DOHH2 (cell line): ENCODE results near the gene PHACTR1.

Experiments used
- H3F3A ChIP-seq: fragments of 200-600 bp; sonication (generic), shearing (Covaris generic); 2 replicates; pipeline ENCODE4 v1.6.0; 2016; ENCODE audit warnings: antibody characterized with exemption, mild to moderate bottlenecking; ENCODE audit not compliant: control insufficient read depth, insufficient read depth
- H3K27ac ChIP-seq: fragments of 200-600 bp; sonication (generic); 2 replicates; pipeline ENCODE4 v1.5.1; 2014; ENCODE audit warnings: low read depth, mild to moderate bottlenecking, low read length, moderate library complexity
- H3K27me3 ChIP-seq: fragments of 200-600 bp; sonication (generic); 2 replicates; pipeline ENCODE4 v1.6.1; 2014; ENCODE audit warnings: mild to moderate bottlenecking, low read length, mixed read lengths; ENCODE audit not compliant: control insufficient read depth
- H3K36me3 ChIP-seq: fragments of 200-600 bp; sonication (generic); 2 replicates; pipeline ENCODE4 v1.6.1; 2014; ENCODE audit warnings: mild to moderate bottlenecking, low read length, moderate library complexity, mixed read lengths; ENCODE audit not compliant: control insufficient read depth
- H3K4me1 ChIP-seq: fragments of 200-600 bp; sonication (generic); 2 replicates; pipeline ENCODE4 v1.6.1; 2014; ENCODE audit warnings: mild to moderate bottlenecking, low read length, mixed read lengths; ENCODE audit not compliant: control insufficient read depth
- H3K4me2 ChIP-seq: fragments of 200-600 bp; sonication (generic); 2 replicates; pipeline ENCODE4 v1.6.0; 2014; ENCODE audit warnings: mild to moderate bottlenecking, low read length, moderate library complexity
- H3K4me3 ChIP-seq: fragments of 200-600 bp; sonication (generic); 2 replicates; pipeline ENCODE4 v1.5.1; 2014; ENCODE audit warnings: mild to moderate bottlenecking, low read length, mixed read lengths
- H3K79me2 ChIP-seq: fragments of 200-600 bp; sonication (generic); 2 replicates; pipeline ENCODE4 v1.6.1; 2014; ENCODE audit warnings: mild to moderate bottlenecking, low read length, mixed read lengths; ENCODE audit not compliant: control insufficient read depth
- H3K9me2 ChIP-seq: fragments of 200-600 bp; sonication (generic); replicated peaks from 2 replicates; pipeline ENCODE4 v1.6.1; 2014; ENCODE audit warnings: mild to moderate bottlenecking, low read length, mixed read lengths; ENCODE audit not compliant: control insufficient read depth
- H3K9me3 ChIP-seq: fragments of 200-600 bp; sonication (generic); 2 replicates; pipeline ENCODE4 v1.6.1; 2014; ENCODE audit warnings: antibody characterized with exemption, low read length, mixed read lengths; ENCODE audit not compliant: control insufficient read depth, insufficient read depth
- H4K20me1 ChIP-seq: fragments of 200-600 bp; sonication (generic); 2 replicates; pipeline ENCODE4 v1.6.0; 2014; ENCODE audit warnings: low read depth, mild to moderate bottlenecking, antibody characterized with exemption, low read length, moderate library complexity; ENCODE audit not compliant: control insufficient read depth, insufficient read depth
- EZH2phosphoT487 ChIP-seq: fragments of 200-600 bp; sonication (generic); IDR thresholded peaks from 2 replicates; pipeline ENCODE4 v1.6.1; 2017; ENCODE audit warnings: borderline replicate concordance, mild to moderate bottlenecking, antibody characterized with exemption, low read length, moderate library complexity, mixed read lengths
- TF ChIP-seq, protein P1 (sequence below): fragments of 200-600 bp; sonication (generic); IDR thresholded peaks from one replicate; pipeline ENCODE4 v1.5.1; 2014; ENCODE audit warnings: antibody characterized with exemption, mild to moderate bottlenecking, low read depth, low read length; ENCODE audit not compliant: poor library complexity, severe bottlenecking

Gene PHACTR1

DNA sequence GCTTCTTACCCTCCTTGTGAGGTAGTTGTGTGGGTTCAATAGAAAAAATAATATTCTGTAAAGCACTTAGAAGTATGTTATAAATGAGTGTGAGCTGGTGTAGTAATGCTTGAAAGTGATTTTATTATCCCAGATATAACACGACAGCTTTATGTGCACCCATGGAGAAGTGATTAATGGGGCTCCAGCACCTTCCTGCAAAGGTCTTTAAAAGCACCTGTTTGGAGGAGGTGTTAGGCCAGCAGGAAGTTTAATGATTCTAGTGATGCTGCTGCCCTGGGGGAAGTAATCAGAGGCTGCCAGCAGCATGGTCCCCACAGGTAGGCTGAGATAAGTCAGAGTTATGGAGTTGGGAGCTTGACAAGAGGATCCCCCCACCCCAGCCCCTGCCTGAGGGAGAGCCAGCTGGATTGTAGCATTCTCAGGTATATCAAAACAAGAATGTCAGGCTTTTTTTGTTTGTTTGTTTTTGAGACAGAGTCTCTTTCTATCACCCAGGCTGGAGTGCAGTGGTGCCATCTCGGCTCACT lies 166.3 kb downstream of the PHACTR1 start:
- Histone ChIP-seq H3K9me3 (no peaks in the 10 kb centered on the region), H3K27ac (no peak overlapping the region), H3F3A (no peaks in the 10 kb centered on the region), H3K4me3 (no peak overlapping the region), H4K20me1 (no peaks in the 10 kb centered on the region), H3K4me1 (no peaks in the 10 kb centered on the region), H3K27me3 (peaks cover 10% of the 10 kb centered on the region; the same call in 1 of the 2 replicates), H3K79me2 (no peaks in the 10 kb centered on the region), H3K4me2 (no peak overlapping the region), H3K9me2 (no peaks in the 10 kb centered on the region), H3K36me3 (no peaks in the 10 kb centered on the region)
- no peak for TF ChIP-seq EZH2phosphoT487
- TF ChIP-seq, protein P1, sequence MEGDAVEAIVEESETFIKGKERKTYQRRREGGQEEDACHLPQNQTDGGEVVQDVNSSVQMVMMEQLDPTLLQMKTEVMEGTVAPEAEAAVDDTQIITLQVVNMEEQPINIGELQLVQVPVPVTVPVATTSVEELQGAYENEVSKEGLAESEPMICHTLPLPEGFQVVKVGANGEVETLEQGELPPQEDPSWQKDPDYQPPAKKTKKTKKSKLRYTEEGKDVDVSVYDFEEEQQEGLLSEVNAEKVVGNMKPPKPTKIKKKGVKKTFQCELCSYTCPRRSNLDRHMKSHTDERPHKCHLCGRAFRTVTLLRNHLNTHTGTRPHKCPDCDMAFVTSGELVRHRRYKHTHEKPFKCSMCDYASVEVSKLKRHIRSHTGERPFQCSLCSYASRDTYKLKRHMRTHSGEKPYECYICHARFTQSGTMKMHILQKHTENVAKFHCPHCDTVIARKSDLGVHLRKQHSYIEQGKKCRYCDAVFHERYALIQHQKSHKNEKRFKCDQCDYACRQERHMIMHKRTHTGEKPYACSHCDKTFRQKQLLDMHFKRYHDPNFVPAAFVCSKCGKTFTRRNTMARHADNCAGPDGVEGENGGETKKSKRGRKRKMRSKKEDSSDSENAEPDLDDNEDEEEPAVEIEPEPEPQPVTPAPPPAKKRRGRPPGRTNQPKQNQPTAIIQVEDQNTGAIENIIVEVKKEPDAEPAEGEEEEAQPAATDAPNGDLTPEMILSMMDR = no peak

- TF ChIP-seq, protein P1 = no peak
- no peak for TF ChIP-seq EZH2phosphoT487
- no peak overlapping the region for H3K4me3 ChIP-seq
- no peaks in the 10 kb centered on the region for H3K9me3 ChIP-seq
- no peaks in the 10 kb centered on the region for H4K20me1 ChIP-seq
- H3K79me2 ChIP-seq = no peaks in the 10 kb centered on the region
- H3K27me3 ChIP-seq = no peaks in the 10 kb centered on the region
- no peak overlapping the region for H3K4me2 ChIP-seq
- no peaks in the 10 kb centered on the region for H3K4me1 ChIP-seq
- no peaks in the 10 kb centered on the region for H3K36me3 ChIP-seq
- no peaks in the 10 kb centered on the region for H3K9me2 ChIP-seq
- no peak overlapping the region for H3K27ac ChIP-seq
- no peaks in the 10 kb centered on the region for H3F3A ChIP-seq
Observed at GRCh38 chr6:12884983-12885382, 168.4 kb downstream of the PHACTR1 start.

GRCh38 chr6:12886961-12887775 lies 170.6 kb downstream of the PHACTR1 start:
- Histone ChIP-seq H3K9me2 (no peaks in the 10 kb centered on the region), H4K20me1 (no peaks in the 10 kb centered on the region), H3K36me3 (no peaks in the 10 kb centered on the region), H3K4me2 (no peak overlapping the region), H3K4me1 (no peaks in the 10 kb centered on the region), H3K27me3 (no peaks in the 10 kb centered on the region), H3K9me3 (peaks cover 5% of the 10 kb centered on the region; the same call in 1 of the 2 replicates), H3K4me3 (no peak overlapping the region), H3K27ac (no peak overlapping the region), H3K79me2 (no peaks in the 10 kb centered on the region), H3F3A (no peaks in the 10 kb centered on the region)
- TF ChIP-seq EZH2phosphoT487 = no peak
- TF ChIP-seq, protein P1 = no peak
